GM12872 (cell line): ENCODE results near the gene CDC27.

Experiments
- CTCF ChIP-seq: IDR thresholded peaks from 3 replicates; pipeline ENCODE4 v1.5.1; 2011; ENCODE audit warnings: low read depth, mild to moderate bottlenecking, low read length, moderate library complexity; ENCODE audit not compliant: insufficient read depth

CDC27 gene, protein sequence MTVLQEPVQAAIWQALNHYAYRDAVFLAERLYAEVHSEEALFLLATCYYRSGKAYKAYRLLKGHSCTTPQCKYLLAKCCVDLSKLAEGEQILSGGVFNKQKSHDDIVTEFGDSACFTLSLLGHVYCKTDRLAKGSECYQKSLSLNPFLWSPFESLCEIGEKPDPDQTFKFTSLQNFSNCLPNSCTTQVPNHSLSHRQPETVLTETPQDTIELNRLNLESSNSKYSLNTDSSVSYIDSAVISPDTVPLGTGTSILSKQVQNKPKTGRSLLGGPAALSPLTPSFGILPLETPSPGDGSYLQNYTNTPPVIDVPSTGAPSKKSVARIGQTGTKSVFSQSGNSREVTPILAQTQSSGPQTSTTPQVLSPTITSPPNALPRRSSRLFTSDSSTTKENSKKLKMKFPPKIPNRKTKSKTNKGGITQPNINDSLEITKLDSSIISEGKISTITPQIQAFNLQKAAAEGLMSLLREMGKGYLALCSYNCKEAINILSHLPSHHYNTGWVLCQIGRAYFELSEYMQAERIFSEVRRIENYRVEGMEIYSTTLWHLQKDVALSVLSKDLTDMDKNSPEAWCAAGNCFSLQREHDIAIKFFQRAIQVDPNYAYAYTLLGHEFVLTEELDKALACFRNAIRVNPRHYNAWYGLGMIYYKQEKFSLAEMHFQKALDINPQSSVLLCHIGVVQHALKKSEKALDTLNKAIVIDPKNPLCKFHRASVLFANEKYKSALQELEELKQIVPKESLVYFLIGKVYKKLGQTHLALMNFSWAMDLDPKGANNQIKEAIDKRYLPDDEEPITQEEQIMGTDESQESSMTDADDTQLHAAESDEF

GRCh38 chr17:47188876-47189731, at the start of gene CDC27:
CDC27 (minus strand) TSS chr17:47189295; CDS start chr17:47189172, 123 bp downstream.
- TF ChIP-seq CTCF: no peak

DNA sequence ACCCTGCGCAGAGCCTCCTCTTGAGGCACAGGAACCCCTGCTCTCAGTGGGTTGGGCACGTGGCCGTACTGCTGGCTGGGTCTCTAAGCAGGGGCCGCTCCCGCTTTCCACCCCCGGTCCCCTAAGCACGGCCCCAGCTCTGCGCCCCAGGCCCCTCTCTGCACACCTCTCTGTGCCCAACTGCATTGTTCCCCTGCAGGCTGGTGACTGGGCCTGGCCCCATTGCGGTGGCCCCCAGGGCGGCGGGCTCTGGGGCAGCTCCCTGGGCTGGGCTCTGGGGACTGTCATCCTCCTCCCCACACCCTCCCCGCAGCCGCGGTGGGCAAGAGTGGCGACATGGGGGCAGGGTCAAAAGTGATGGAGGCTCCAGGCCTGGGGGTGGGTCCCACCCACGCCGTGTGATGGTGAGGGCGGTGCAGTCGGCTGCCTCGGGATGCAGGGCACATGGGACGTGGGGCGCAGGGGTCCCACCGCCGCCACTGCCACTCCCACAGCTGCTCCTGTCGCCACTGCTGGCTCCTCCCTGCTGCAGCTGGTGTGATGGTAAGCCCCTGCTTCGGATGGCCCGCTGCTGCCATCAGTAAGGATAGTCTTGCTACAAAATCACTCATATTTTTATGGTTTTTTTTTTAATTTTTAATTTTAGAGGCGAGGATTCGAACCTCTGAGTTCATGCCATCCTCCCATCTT, 49.4 kb upstream of the CDC27 start:
- no peak for TF ChIP-seq CTCF

DNA sequence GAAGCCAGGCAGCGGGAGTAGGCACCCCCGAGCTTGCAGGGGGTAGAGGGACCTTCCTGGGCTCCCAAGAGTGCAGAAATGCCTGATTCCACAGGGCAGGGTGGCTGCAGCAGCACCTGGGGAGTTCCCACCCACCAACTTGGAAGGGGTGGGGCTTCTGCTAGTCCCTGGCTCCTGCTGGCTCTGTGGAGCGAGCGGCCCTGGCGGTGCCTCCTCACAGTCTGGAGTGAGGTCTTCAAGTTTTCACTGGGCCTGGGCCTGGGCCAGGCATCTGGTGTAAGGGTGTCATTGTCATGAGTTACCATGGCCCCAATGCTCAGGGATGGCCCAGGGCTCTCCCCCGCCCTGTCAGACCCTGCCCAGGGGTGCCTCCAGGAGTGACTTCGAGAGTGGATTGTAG, 48.7 kb upstream of the CDC27 start:
- TF ChIP-seq CTCF: no peak

GRCh38 chr17:47235923-47236322, 46.8 kb upstream of the CDC27 start:
- TF ChIP-seq CTCF: no peak

GRCh38 chr17:47235506-47235905, 46.4 kb upstream of the CDC27 start:
- no peak for TF ChIP-seq CTCF

- no peak for TF ChIP-seq CTCF
Observed at GRCh38 chr17:47232465-47232864, 43.4 kb upstream of the CDC27 start.
